ENCODE measurements around the gene PIGC.

The PIGC gene

DNA sequence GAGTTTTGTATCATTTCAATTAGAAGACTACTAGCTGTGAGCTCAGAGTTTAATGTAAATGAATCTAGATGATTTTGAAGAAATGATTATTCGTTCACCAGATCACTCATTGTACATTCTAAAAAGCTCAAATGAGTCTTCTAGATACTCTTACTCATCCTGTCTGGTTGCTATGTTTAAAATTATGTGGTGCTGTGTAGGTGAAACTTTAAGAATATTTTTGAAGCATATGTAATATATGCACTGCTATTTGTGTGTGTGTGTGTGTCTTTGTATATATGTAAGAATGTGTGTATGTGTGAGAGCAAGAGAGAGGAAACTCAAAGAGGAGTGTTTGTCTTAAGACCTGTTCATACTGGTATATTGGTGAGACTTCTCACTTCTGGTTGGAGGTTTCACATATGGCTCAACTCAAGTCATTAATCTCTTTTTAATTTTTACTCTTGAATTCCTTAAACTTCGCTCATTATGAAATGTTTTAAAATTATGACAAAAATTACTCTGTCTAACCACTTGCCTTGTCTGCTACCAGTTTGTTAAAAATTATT is 32.0 kb downstream of the PIGC start:
- no peaks in the 10 kb centered on the region for H3K9me3 ChIP-seq
- H3K4me1 ChIP-seq = no peaks in the 10 kb centered on the region
- no peak overlapping the region for H3K4me3 ChIP-seq (ENCODE audit: low read depth, low read length)
- no peaks in the 10 kb centered on the region for H3K36me3 ChIP-seq
- DNase-seq = no peak
- TF ChIP-seq, protein P1, sequence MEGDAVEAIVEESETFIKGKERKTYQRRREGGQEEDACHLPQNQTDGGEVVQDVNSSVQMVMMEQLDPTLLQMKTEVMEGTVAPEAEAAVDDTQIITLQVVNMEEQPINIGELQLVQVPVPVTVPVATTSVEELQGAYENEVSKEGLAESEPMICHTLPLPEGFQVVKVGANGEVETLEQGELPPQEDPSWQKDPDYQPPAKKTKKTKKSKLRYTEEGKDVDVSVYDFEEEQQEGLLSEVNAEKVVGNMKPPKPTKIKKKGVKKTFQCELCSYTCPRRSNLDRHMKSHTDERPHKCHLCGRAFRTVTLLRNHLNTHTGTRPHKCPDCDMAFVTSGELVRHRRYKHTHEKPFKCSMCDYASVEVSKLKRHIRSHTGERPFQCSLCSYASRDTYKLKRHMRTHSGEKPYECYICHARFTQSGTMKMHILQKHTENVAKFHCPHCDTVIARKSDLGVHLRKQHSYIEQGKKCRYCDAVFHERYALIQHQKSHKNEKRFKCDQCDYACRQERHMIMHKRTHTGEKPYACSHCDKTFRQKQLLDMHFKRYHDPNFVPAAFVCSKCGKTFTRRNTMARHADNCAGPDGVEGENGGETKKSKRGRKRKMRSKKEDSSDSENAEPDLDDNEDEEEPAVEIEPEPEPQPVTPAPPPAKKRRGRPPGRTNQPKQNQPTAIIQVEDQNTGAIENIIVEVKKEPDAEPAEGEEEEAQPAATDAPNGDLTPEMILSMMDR (IDR thresholded peaks at IDR 0.05; ENCODE audit: low read depth, low read length) = no peak
- H3K27me3 ChIP-seq = no peaks in the 10 kb centered on the region

DNA sequence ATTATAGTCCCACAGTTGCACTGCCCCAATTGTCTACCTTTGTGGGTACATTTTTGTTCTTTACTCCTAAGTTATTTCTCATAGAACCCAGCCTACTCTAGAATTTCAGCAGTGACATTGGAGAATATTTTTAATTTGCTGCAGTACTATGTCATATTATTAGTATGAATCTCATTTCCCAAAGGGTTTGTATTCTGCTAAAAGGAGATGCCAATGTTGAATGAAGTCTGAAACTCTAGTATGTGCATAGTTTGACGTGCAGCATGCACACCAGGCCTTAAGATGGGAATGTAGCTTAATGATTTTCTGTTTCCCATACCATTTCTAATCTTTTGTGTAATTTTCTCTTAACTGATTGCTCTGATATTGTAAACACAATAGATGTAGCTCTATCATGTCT is 33.8 kb downstream of the PIGC start:
- H3K9me3 ChIP-seq = no peaks in the 10 kb centered on the region
- no peak overlapping the region for H3K4me3 ChIP-seq (ENCODE audit: low read depth, low read length)
- no peak for DNase-seq
- no peaks in the 10 kb centered on the region for H3K27me3 ChIP-seq
- TF ChIP-seq, protein P1 (IDR thresholded peaks at IDR 0.05; ENCODE audit: low read depth, low read length) = no peak
- H3K4me1 ChIP-seq = no peaks in the 10 kb centered on the region
- H3K36me3 ChIP-seq = no peaks in the 10 kb centered on the region

- TF ChIP-seq, protein P1 (IDR thresholded peaks at IDR 0.05; ENCODE audit: low read depth, low read length) = no peak
- Histone ChIP-seq H3K36me3 (no peaks in the 10 kb centered on the region), H3K4me3 (ENCODE audit: low read depth, low read length) (no peak overlapping the region), H3K4me1 (no peaks in the 10 kb centered on the region), H3K27me3 (no peaks in the 10 kb centered on the region), H3K9me3 (no peaks in the 10 kb centered on the region)
- no peak for DNase-seq
Measured at GRCh38 chr1:172408958-172409357, 34.9 kb downstream of the PIGC start.

DNA sequence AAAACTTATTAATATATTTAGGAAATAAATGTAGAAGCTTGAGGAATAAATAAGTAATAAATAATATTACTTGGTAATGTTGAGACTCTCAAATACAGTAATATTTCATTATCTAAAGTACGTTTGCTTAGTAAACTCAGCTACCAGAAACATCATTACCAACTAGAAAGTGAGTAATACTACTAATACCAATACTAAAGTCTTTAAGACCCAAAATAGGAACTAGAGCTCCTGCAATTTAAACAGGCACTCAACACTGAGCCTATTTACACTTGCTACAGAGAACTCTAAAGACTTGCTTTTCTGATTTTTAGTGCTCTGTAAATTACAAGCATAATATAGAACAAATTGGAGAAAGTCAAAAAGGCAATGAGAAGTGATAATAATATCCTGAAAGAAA is 36.9 kb downstream of the PIGC start:
- H3K27me3 ChIP-seq = no peaks in the 10 kb centered on the region
- TF ChIP-seq, protein P1 (IDR thresholded peaks at IDR 0.05; ENCODE audit: low read depth, low read length) = no peak
- H3K9me3 ChIP-seq = no peaks in the 10 kb centered on the region
- no peak overlapping the region for H3K4me3 ChIP-seq (ENCODE audit: low read depth, low read length)
- no peaks in the 10 kb centered on the region for H3K36me3 ChIP-seq
- H3K4me1 ChIP-seq = no peaks in the 10 kb centered on the region
- DNase-seq = no peak

DNA sequence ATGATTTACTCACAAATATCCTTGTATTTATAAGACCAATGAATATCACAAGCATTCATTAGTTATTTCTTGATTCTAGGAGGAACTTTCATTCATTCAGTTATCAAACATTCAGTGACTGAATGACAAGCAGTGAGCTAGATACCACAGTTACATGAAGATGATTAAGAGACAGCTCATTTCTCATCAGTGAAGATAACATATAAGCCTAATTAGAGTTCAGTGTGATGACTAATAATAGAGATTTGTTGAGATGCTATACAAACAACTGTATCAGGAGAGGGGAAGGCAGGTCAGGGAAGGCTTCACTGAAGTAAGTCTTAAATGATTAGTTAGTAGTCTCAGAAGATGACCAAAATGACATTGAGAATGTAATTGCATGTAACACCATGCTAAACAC is 38.0 kb downstream of the PIGC start:
- DNase-seq = no peak
- TF ChIP-seq, protein P1 (IDR thresholded peaks at IDR 0.05; ENCODE audit: low read depth, low read length) = no peak
- Histone ChIP-seq H3K27me3 (no peaks in the 10 kb centered on the region), H3K4me1 (no peaks in the 10 kb centered on the region), H3K36me3 (no peaks in the 10 kb centered on the region), H3K4me3 (ENCODE audit: low read depth, low read length) (no peak overlapping the region), H3K9me3 (no peaks in the 10 kb centered on the region)

- Histone ChIP-seq H3K4me3 (ENCODE audit: low read depth, low read length) (no peak overlapping the region), H3K4me1 (no peaks in the 10 kb centered on the region), H3K9me3 (no peaks in the 10 kb centered on the region), H3K27me3 (no peaks in the 10 kb centered on the region), H3K36me3 (no peaks in the 10 kb centered on the region)
- TF ChIP-seq, protein P1 (IDR thresholded peaks at IDR 0.05; ENCODE audit: low read depth, low read length) = no peak
- no peak for DNase-seq
Measured at GRCh38 chr1:172404121-172404520, 39.7 kb downstream of the PIGC start.
